Nephron (organoid): ENCODE data around the gene IGF1R.

Experiments used
- H3K27ac Mint-ChIP-seq, 3 experiments: 2 replicates each; pipeline ENCODE4 v1.8.0; 2020; ENCODE audit warnings: mixed read lengths in 3 of 3, mild to moderate bottlenecking in 2 of 3, moderate library complexity in 1 of 3
- H3K27me3 Mint-ChIP-seq: 2 replicates; pipeline ENCODE4 v1.8.0; 2021; ENCODE audit warnings: low read depth, mild to moderate bottlenecking, moderate library complexity, mixed read lengths
- H3K36me3 Mint-ChIP-seq: 2 replicates; pipeline ENCODE4 v1.8.0; 2020; ENCODE audit warnings: low read depth, mixed read lengths
- H3K4me1 Mint-ChIP-seq: 2 replicates; pipeline ENCODE4 v1.8.0; 2020; ENCODE audit warnings: mixed read lengths
- H3K4me3 Mint-ChIP-seq, 3 experiments: 2 replicates each; pipeline ENCODE4 v1.8.0; 2020; ENCODE audit warnings: mild to moderate bottlenecking in 3 of 3, mixed read lengths in 3 of 3, moderate library complexity in 2 of 3
- H3K9me3 Mint-ChIP-seq: 2 replicates; pipeline ENCODE4 v1.8.0; 2020; ENCODE audit warnings: mixed read lengths
- CTCF ChIP-seq, 3 experiments: fragments of 200-600 bp; sonication (generic); IDR thresholded peaks; one replicate each; pipeline ENCODE4 v1.5.0; 2021; ENCODE audit warnings: antibody characterized with exemption in 3 of 3; ENCODE audit not compliant: unreplicated experiment in 3 of 3

The IGF1R gene

GRCh38 chr15:98760975-98761374 lies 112.6 kb downstream of the IGF1R start:
- no peak overlapping the region for H3K4me3 Mint-ChIP-seq
- peaks cover 15% of the 10 kb centered on the region for H3K4me1 Mint-ChIP-seq
- H3K27ac Mint-ChIP-seq, result no peak overlapping the region
- no peaks in the 10 kb centered on the region for H3K27me3 Mint-ChIP-seq
- H3K9me3 Mint-ChIP-seq, result no peaks in the 10 kb centered on the region
- no peak for TF ChIP-seq CTCF (IDR thresholded peaks at IDR 0.05; ENCODE audit: unreplicated experiment in 3 of 3)
- no peaks in the 10 kb centered on the region for H3K36me3 Mint-ChIP-seq

GRCh38 chr15:98763179-98763578 lies 114.8 kb downstream of the IGF1R start:
- Mint-ChIP-seq H3K4me1 (peaks cover 9% of the 10 kb centered on the region), H3K27ac (peak overlapping the region in 1 of 3 experiments; percentile 60), H3K36me3 (no peaks in the 10 kb centered on the region), H3K27me3 (no peaks in the 10 kb centered on the region), H3K4me3 (no peak overlapping the region), H3K9me3 (no peaks in the 10 kb centered on the region)
- TF ChIP-seq CTCF (IDR thresholded peaks at IDR 0.05; ENCODE audit: unreplicated experiment in 3 of 3), result no peak

- Mint-ChIP-seq H3K9me3 (no peaks in the 10 kb centered on the region), H3K4me3 (no peak overlapping the region), H3K27me3 (no peaks in the 10 kb centered on the region), H3K4me1 (no peaks in the 10 kb centered on the region), H3K27ac (peak overlapping the region in 2 of 3 experiments; percentile 38 to 60), H3K36me3 (no peaks in the 10 kb centered on the region)
- TF ChIP-seq CTCF (IDR thresholded peaks at IDR 0.05; ENCODE audit: unreplicated experiment in 3 of 3), result no peak
Measured at GRCh38 chr15:98764291-98764690, 116.0 kb downstream of the IGF1R start.

- no peaks in the 10 kb centered on the region for H3K9me3 Mint-ChIP-seq
- no peak overlapping the region for H3K27ac Mint-ChIP-seq
- no peaks in the 10 kb centered on the region for H3K36me3 Mint-ChIP-seq
- H3K4me3 Mint-ChIP-seq, result no peak overlapping the region
- no peak for TF ChIP-seq CTCF (IDR thresholded peaks at IDR 0.05; ENCODE audit: unreplicated experiment in 3 of 3)
- H3K27me3 Mint-ChIP-seq, result no peaks in the 10 kb centered on the region
- H3K4me1 Mint-ChIP-seq, result no peaks in the 10 kb centered on the region
Measured at GRCh38 chr15:98765610-98766009, 117.3 kb downstream of the IGF1R start.

GRCh38 chr15:98767692-98768091 lies 119.4 kb downstream of the IGF1R start:
- Mint-ChIP-seq H3K9me3 (no peaks in the 10 kb centered on the region), H3K27ac (peak overlapping the region in 1 of 3 experiments; percentile 19), H3K4me3 (no peak overlapping the region), H3K27me3 (no peaks in the 10 kb centered on the region), H3K4me1 (peaks cover 11% of the 10 kb centered on the region), H3K36me3 (no peaks in the 10 kb centered on the region)
- no peak for TF ChIP-seq CTCF (IDR thresholded peaks at IDR 0.05; ENCODE audit: unreplicated experiment in 3 of 3)

- H3K36me3 Mint-ChIP-seq, result no peaks in the 10 kb centered on the region
- no peak for TF ChIP-seq CTCF (IDR thresholded peaks at IDR 0.05; ENCODE audit: unreplicated experiment in 3 of 3)
- H3K27ac Mint-ChIP-seq, result no peak overlapping the region
- no peaks in the 10 kb centered on the region for H3K9me3 Mint-ChIP-seq
- peaks cover 16% of the 10 kb centered on the region for H3K4me1 Mint-ChIP-seq
- H3K4me3 Mint-ChIP-seq, result no peak overlapping the region
- no peaks in the 10 kb centered on the region for H3K27me3 Mint-ChIP-seq
Measured at GRCh38 chr15:98769867-98770266, 121.5 kb downstream of the IGF1R start.
